ES-I3 (cell line): ENCODE results near the gene KRT74.

ENCODE experiments used
- H3K36me3 ChIP-seq: 2 replicates; pipeline ENCODE4 v1.6.1; 2013; ENCODE audit warnings: mild to moderate bottlenecking, low read length, control low read depth, moderate library complexity; ENCODE audit not compliant: insufficient read depth
- H3K4me1 ChIP-seq: 2 replicates; pipeline ENCODE4 v1.6.1; 2013; ENCODE audit warnings: mild to moderate bottlenecking, control low read depth, low read length; ENCODE audit not compliant: insufficient read depth
- H3K9ac ChIP-seq: 2 replicates; pipeline ENCODE4 v1.6.1; 2013; ENCODE audit warnings: low read depth, mild to moderate bottlenecking, low read length, moderate library complexity
- H3K9me3 ChIP-seq: 2 replicates; pipeline ENCODE4 v1.6.1; 2013; ENCODE audit warnings: mild to moderate bottlenecking, low read length, moderate library complexity; ENCODE audit not compliant: control insufficient read depth, insufficient read depth

The KRT74 gene

GRCh38 chr12:52608826-52609630 lies 35.4 kb upstream of the KRT74 start:
- H3K9me3 ChIP-seq, result no peaks in the 10 kb centered on the region
- H3K9ac ChIP-seq, result no peak overlapping the region
- H3K36me3 ChIP-seq, result no peaks in the 10 kb centered on the region
- H3K4me1 ChIP-seq, result no peaks in the 10 kb centered on the region

GRCh38 chr12:52608161-52608560 lies 34.5 kb upstream of the KRT74 start:
- no peaks in the 10 kb centered on the region for H3K4me1 ChIP-seq
- no peaks in the 10 kb centered on the region for H3K36me3 ChIP-seq
- no peaks in the 10 kb centered on the region for H3K9me3 ChIP-seq
- no peak overlapping the region for H3K9ac ChIP-seq

- no peak overlapping the region for H3K9ac ChIP-seq
- no peaks in the 10 kb centered on the region for H3K36me3 ChIP-seq
- no peaks in the 10 kb centered on the region for H3K4me1 ChIP-seq
- no peaks in the 10 kb centered on the region for H3K9me3 ChIP-seq
Measured at GRCh38 chr12:52607314-52607713, 33.7 kb upstream of the KRT74 start.

- Histone ChIP-seq H3K4me1 (no peaks in the 10 kb centered on the region), H3K36me3 (no peaks in the 10 kb centered on the region), H3K9ac (no peak overlapping the region), H3K9me3 (no peaks in the 10 kb centered on the region)
Measured at GRCh38 chr12:52606581-52607218, 33.1 kb upstream of the KRT74 start.

DNA sequence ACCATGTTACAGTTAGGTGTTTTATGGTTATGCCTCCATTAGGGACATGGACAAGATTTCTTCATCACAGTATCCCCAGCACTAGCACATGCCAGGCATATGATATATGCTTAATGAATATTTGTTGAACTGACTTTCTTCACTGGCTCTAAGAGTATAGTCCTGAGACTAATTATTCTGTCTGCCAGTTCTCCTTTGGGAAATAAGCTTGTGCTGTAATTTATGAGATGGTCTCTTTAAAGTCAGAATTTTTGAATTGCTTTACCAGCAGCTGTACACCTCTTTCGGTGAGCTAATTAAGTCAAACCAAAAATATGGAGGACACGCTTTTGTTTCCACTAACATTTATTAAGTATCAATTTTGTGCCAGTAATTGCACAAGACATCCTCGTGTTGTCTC lies 32.5 kb upstream of the KRT74 start:
- no peaks in the 10 kb centered on the region for H3K36me3 ChIP-seq

GRCh38 chr12:52605542-52605941 lies 31.9 kb upstream of the KRT74 start:
- H3K9ac ChIP-seq, result no peak overlapping the region

More for the DNA sequence above, 32.5 kb upstream of the KRT74 start:
- Histone ChIP-seq H3K4me1 (no peaks in the 10 kb centered on the region), H3K9ac (no peak overlapping the region), H3K9me3 (no peaks in the 10 kb centered on the region)

GRCh38 chr12:52604859-52605258 lies 31.2 kb upstream of the KRT74 start:
- Histone ChIP-seq H3K9me3 (no peaks in the 10 kb centered on the region; the same call in 1 of the 2 replicates), H3K4me1 (no peaks in the 10 kb centered on the region), H3K9ac (no peak overlapping the region), H3K36me3 (no peaks in the 10 kb centered on the region)

More at GRCh38 chr12:52605542-52605941, 31.9 kb upstream of the KRT74 start:
- Histone ChIP-seq H3K4me1 (no peaks in the 10 kb centered on the region), H3K9me3 (no peaks in the 10 kb centered on the region; the same call in 1 of the 2 replicates), H3K36me3 (no peaks in the 10 kb centered on the region)

GRCh38 chr12:52603314-52603713 lies 29.7 kb upstream of the KRT74 start:
- Histone ChIP-seq H3K9me3 (no peaks in the 10 kb centered on the region; the same call in 1 of the 2 replicates), H3K36me3 (no peaks in the 10 kb centered on the region), H3K4me1 (no peaks in the 10 kb centered on the region), H3K9ac (no peak overlapping the region)

DNA sequence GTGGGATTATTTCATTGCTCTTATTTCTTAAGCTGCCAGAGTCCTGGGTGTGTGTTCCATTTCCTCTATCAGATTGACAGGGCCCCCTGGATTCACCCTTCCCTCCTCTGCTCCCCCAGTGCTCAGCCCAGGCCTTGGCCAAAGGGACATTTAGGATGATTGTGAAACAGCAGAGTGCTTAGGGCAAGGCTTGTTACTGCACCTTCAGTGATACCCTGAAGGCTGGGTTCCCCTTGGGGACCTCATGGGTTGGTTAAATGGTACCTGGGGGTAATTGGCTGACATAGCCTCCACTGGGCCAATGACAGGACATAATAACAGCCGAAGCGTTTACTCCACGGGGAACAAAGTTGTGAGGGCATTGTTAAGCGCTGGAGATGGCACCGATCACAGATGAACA lies 28.9 kb upstream of the KRT74 start:
- H3K9ac ChIP-seq, result no peak overlapping the region
- H3K36me3 ChIP-seq, result no peaks in the 10 kb centered on the region

DNA sequence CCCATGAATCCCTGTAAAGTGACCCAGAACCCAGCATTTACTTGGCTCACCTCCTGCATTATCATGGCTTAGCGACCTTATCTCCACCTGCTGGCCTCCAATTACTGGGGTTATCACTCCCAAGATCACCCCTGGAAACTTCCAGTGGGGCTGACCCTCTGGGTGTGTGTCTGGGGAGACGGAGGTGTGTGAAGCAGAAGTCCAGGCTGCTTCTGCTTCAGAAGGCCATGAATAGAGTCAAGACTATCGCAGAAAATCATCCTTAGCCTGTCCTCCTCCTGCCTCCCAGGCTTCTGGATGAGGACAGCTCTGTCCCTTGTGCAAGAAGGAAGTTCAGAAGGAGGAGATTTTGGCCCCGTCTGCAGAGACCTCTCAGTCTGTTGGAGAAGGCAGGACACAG lies 28.0 kb upstream of the KRT74 start:
- H3K9me3 ChIP-seq, result no peaks in the 10 kb centered on the region; the same call in 1 of the 2 replicates
- H3K9ac ChIP-seq, result no peak overlapping the region
- no peaks in the 10 kb centered on the region for H3K4me1 ChIP-seq
- no peaks in the 10 kb centered on the region for H3K36me3 ChIP-seq

More for the DNA sequence above, 28.9 kb upstream of the KRT74 start:
- Histone ChIP-seq H3K9me3 (no peaks in the 10 kb centered on the region; the same call in 1 of the 2 replicates), H3K4me1 (no peaks in the 10 kb centered on the region)

DNA sequence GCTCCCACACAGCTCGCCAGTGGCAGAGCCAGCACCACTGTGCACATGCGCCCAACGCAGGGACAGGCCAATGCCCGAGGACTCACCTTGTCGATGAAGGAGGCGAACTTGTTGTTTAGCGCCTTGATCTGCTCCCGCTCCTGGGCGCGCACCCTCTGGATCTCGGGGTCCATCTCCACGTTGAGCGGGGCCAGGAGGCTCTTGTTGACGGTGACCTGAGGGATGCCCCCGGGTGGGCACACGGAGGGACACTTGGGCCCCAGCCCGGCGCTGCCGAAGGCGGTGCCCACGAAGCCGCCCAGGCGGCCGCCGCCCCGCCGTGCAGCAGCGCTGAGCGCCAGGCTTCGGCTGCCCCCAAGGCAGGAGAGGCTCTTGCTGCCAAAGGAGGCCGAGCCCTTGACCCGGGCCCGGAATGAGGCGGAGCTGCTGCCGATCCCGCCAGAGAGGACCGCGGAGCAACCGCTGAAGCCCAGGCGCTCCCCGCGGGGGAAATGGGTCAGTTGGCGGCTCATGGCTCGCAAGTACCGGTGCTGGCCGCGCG lies 27.4 kb upstream of the KRT74 start, which contains the start of gene KRT72:
Gene KRT72, minus strand, starts transcription at position 523 of the 541 bp plus-strand sequence. Its CDS starts 11 bp downstream, at position 512.
- H3K4me1 ChIP-seq, result no peaks in the 10 kb centered on the region
- no peaks in the 10 kb centered on the region for H3K36me3 ChIP-seq
- H3K9me3 ChIP-seq, result no peaks in the 10 kb centered on the region; the same call in 1 of the 2 replicates
- no peak within 1 kb of the TSS for H3K9ac ChIP-seq

- no peaks in the 10 kb centered on the region; the same call in 1 of the 2 replicates for H3K9me3 ChIP-seq
- no peaks in the 10 kb centered on the region for H3K4me1 ChIP-seq
Measured at GRCh38 chr12:52600475-52600874, 26.8 kb upstream of the KRT74 start.

GRCh38 chr12:52600071-52600470 lies 26.4 kb upstream of the KRT74 start:
- Histone ChIP-seq H3K36me3 (no peaks in the 10 kb centered on the region), H3K9me3 (no peaks in the 10 kb centered on the region; the same call in 1 of the 2 replicates), H3K9ac (no peak overlapping the region), H3K4me1 (no peaks in the 10 kb centered on the region)

More at GRCh38 chr12:52600475-52600874, 26.8 kb upstream of the KRT74 start:
- H3K9ac ChIP-seq, result no peak overlapping the region
- H3K36me3 ChIP-seq, result no peaks in the 10 kb centered on the region

GRCh38 chr12:52598966-52599365 lies 25.3 kb upstream of the KRT74 start:
- Histone ChIP-seq H3K9ac (no peak overlapping the region), H3K9me3 (no peaks in the 10 kb centered on the region; the same call in 1 of the 2 replicates), H3K4me1 (no peaks in the 10 kb centered on the region), H3K36me3 (no peaks in the 10 kb centered on the region)
